SJSA1 (cell line): ENCODE data around the gene MYADM. TPM values are rescaled to one million over a fixed set of nuclear protein-coding genes. Genes with fewer than 3 reads are reported as not detected.
A peak's percentile ranks its signal among the peaks of the same experiment; 100 is the strongest.
"Not testable (repeated sequence)": the region's sequence is repeated elsewhere in the genome, so short reads cannot be mapped to it uniquely, and the experiment has no call there.

ENCODE experiments used
- DNase-seq, 2 experiments: peaks; one replicate each; pipeline ENCODE4 v3.0.0-alpha.2; 2015 to 2020; ENCODE audit warnings: low spot score in 2 of 2, low read depth in 1 of 2
- H3K27ac ChIP-seq: fragments of 250-450 bp; sonication (Bioruptor Pico); 2 replicates; pipeline ENCODE4 v1.5.1; 2020; ENCODE audit warnings: mild to moderate bottlenecking, moderate library complexity
- H3K27me3 ChIP-seq: fragments of 250-450 bp; sonication (Bioruptor Pico); replicated peaks from 2 replicates; pipeline ENCODE4 v1.5.1; 2020; ENCODE audit warnings: mild to moderate bottlenecking, moderate library complexity
- H3K36me3 ChIP-seq: fragments of 250-450 bp; sonication (Bioruptor Pico); 2 replicates; pipeline ENCODE4 v1.5.1; 2020; ENCODE audit warnings: mild to moderate bottlenecking
- H3K4me1 ChIP-seq: fragments of 250-450 bp; sonication (Bioruptor Pico); replicated peaks from 2 replicates; pipeline ENCODE4 v1.6.1; 2021; ENCODE audit warnings: mild to moderate bottlenecking
- H3K4me3 ChIP-seq: fragments of 250-450 bp; sonication (Bioruptor Pico); 2 replicates; pipeline ENCODE4 v1.5.1; 2020; ENCODE audit warnings: mild to moderate bottlenecking
- H3K9me3 ChIP-seq: fragments of 250-450 bp; sonication (Bioruptor Pico); replicated peaks from 2 replicates; pipeline ENCODE4 v1.5.1; 2020; ENCODE audit warnings: mild to moderate bottlenecking
- total RNA-seq: library from RNA; depleted of rRNA; stranded (reverse); fragments of >200 nt; shearing (Covaris generic); gene quantifications from 2 replicates; pipeline ENCODE4 v1.2.3, GENCODE V29; 2014

MYADM gene
- total RNA-seq, 1 experiment from 2014 or later: 35.7 TPM

GRCh38 chr19:53853707-53854106 is 14.0 kb upstream of the MYADM start:
- no peak for DNase-seq
- H3K4me3 ChIP-seq: no peak overlapping the region
- H3K9me3 ChIP-seq: no peaks in the 10 kb centered on the region
- no peak overlapping the region for H3K27ac ChIP-seq
- no peaks in the 10 kb centered on the region for H3K27me3 ChIP-seq
- H3K4me1 ChIP-seq: peaks cover 10% of the 10 kb centered on the region
- H3K36me3 ChIP-seq: no peaks in the 10 kb centered on the region

- peaks cover 16% of the 10 kb centered on the region for H3K36me3 ChIP-seq
- H3K27me3 ChIP-seq: no peaks in the 10 kb centered on the region
- H3K4me1 ChIP-seq: peaks cover 31% of the 10 kb centered on the region
- DNase-seq: no peak
- H3K4me3 ChIP-seq: no peak overlapping the region
- no peaks in the 10 kb centered on the region for H3K9me3 ChIP-seq
- H3K27ac ChIP-seq: peak overlapping the region; percentile 99; the same call in 1 of the 2 replicates
Observed at GRCh38 chr19:53864308-53864836, 3.3 kb upstream of the MYADM start.

GRCh38 chr19:53865523-53865917 is 2.2 kb upstream of the MYADM start:
- H3K4me3 ChIP-seq: peak overlapping the region; percentile 62
- no peak for DNase-seq
- peaks cover 20% of the 10 kb centered on the region for H3K36me3 ChIP-seq
- H3K27ac ChIP-seq: peak overlapping the region; percentile 99
- H3K27me3 ChIP-seq: no peaks in the 10 kb centered on the region
- peaks cover 31% of the 10 kb centered on the region for H3K4me1 ChIP-seq
- H3K9me3 ChIP-seq: no peaks in the 10 kb centered on the region

- Histone ChIP-seq H3K36me3 (peaks cover 27% of the 10 kb centered on the region), H3K27ac (peak overlapping the region; percentile 99), H3K4me1 (peaks cover 31% of the 10 kb centered on the region), H3K27me3 (no peaks in the 10 kb centered on the region), H3K4me3 (peak overlapping the region; percentile 62), H3K9me3 (no peaks in the 10 kb centered on the region)
- peak; percentile 68 to 70 for DNase-seq
Observed at GRCh38 chr19:53865918-53866864, 1.5 kb upstream of the MYADM start.

- Histone ChIP-seq H3K27ac (peak overlapping the region; percentile 99), H3K27me3 (no peaks in the 10 kb centered on the region), H3K9me3 (no peaks in the 10 kb centered on the region), H3K36me3 (peaks cover 31% of the 10 kb centered on the region), H3K4me3 (peak overlapping the region; percentile 62), H3K4me1 (peaks cover 31% of the 10 kb centered on the region)
- DNase-seq: no peak
Observed at GRCh38 chr19:53866865-53867224, 838 bp upstream of the MYADM start.

- H3K27me3 ChIP-seq: no peaks in the 10 kb centered on the region
- peak overlapping the region; percentile 88 for H3K27ac ChIP-seq
- peak overlapping the region; percentile 62 for H3K4me3 ChIP-seq
- peaks cover 45% of the 10 kb centered on the region for H3K36me3 ChIP-seq
- no peaks in the 10 kb centered on the region for H3K9me3 ChIP-seq
- H3K4me1 ChIP-seq: peaks cover 31% of the 10 kb centered on the region
- DNase-seq: peak; percentile 64 to 84
Observed at GRCh38 chr19:53868091-53868891, 608 bp downstream of the MYADM start.

- H3K27me3 ChIP-seq: no peaks in the 10 kb centered on the region
- DNase-seq: peak; percentile 92 to 93
- peak overlapping the region; percentile 62 for H3K4me3 ChIP-seq
Observed at GRCh38 chr19:53868892-53869804, 1.5 kb downstream of the MYADM start.

GRCh38 chr19:53869805-53870484 is 2.3 kb downstream of the MYADM start:
- Histone ChIP-seq H3K4me1 (peaks cover 25% of the 10 kb centered on the region), H3K4me3 (peak overlapping the region; percentile 62), H3K27ac (peak overlapping the region; percentile 88), H3K36me3 (peaks cover 62% of the 10 kb centered on the region)
- not testable (repeated sequence) for H3K9me3 ChIP-seq, DNase-seq, H3K27me3 ChIP-seq

More at GRCh38 chr19:53868892-53869804, 1.5 kb downstream of the MYADM start:
- Histone ChIP-seq H3K4me1 (peaks cover 31% of the 10 kb centered on the region), H3K36me3 (peaks cover 54% of the 10 kb centered on the region), H3K9me3 (no peaks in the 10 kb centered on the region), H3K27ac (peak overlapping the region; percentile 88)

- DNase-seq: no peak
- Histone ChIP-seq H3K27ac (no peak overlapping the region), H3K9me3 (no peaks in the 10 kb centered on the region), H3K36me3 (peaks cover 65% of the 10 kb centered on the region), H3K4me1 (peaks cover 20% of the 10 kb centered on the region), H3K27me3 (no peaks in the 10 kb centered on the region), H3K4me3 (no peak overlapping the region; the same call in 1 of the 2 replicates)
Observed at GRCh38 chr19:53870485-53870844, 2.8 kb downstream of the MYADM start.

GRCh38 chr19:53871454-53871853 is 3.8 kb downstream of the MYADM start:
- H3K4me1 ChIP-seq: peaks cover 10% of the 10 kb centered on the region
- H3K9me3 ChIP-seq: no peaks in the 10 kb centered on the region
- no peak overlapping the region for H3K4me3 ChIP-seq
- H3K27me3 ChIP-seq: no peaks in the 10 kb centered on the region
- no peak for DNase-seq
- H3K27ac ChIP-seq: no peak overlapping the region
- peaks cover 70% of the 10 kb centered on the region for H3K36me3 ChIP-seq

GRCh38 chr19:53872762-53873161 is 5.1 kb downstream of the MYADM start:
- Histone ChIP-seq H3K36me3 (peaks cover 68% of the 10 kb centered on the region), H3K9me3 (no peaks in the 10 kb centered on the region), H3K27me3 (no peaks in the 10 kb centered on the region), H3K27ac (no peak overlapping the region), H3K4me3 (no peak overlapping the region), H3K4me1 (no peaks in the 10 kb centered on the region; the same call in 1 of the 2 replicates)
- no peak for DNase-seq

- no peaks in the 10 kb centered on the region for H3K27me3 ChIP-seq
- peaks cover 58% of the 10 kb centered on the region for H3K36me3 ChIP-seq
- H3K4me3 ChIP-seq: no peak overlapping the region
- peaks cover 3% of the 10 kb centered on the region; the same call in 1 of the 2 replicates for H3K4me1 ChIP-seq
- no peak overlapping the region for H3K27ac ChIP-seq
- DNase-seq: no peak
- H3K9me3 ChIP-seq: no peaks in the 10 kb centered on the region
Observed at GRCh38 chr19:53873773-53874605, 6.3 kb downstream of the MYADM start.
